GM12878 (cell line): ENCODE data around the gene RPL31. TPM values are rescaled to one million over a fixed set of nuclear protein-coding genes. Genes with fewer than 3 reads are reported as not detected.

Experiments used
- ATAC-seq: fragments of 200-7000 bp; cut with Tn5 transposase; 3 replicates; pipeline ENCODE4 v1.9.1; 2020; ENCODE audit warnings: mild to moderate bottlenecking, moderate library complexity
- BruUV-seq: library from RNA; stranded (reverse); fragments of 400-500 nt; replicated peaks from 2 replicates; lab custom pipeline; 2021; lab: Mats Ljungman, UMichigan
- CTCF ChIA-PET: fragments of 300-600 bp; sonication (Branson Sonifier 250); formaldehyde crosslinking; extraction: SDS; loops from one replicate; lab custom pipeline; 2021; ENCODE audit warnings: inconsistent platforms; lab: Yijun Ruan, JAX
- POLR2A ChIA-PET: fragments of 350-600 bp; formaldehyde crosslinking; extraction: SDS; loops from one replicate; lab custom pipeline; 2021; ENCODE audit warnings: inconsistent platforms; lab: Charles Lee
- RAD21 ChIA-PET: fragments of 300-600 bp; sonication (Branson Sonifier 250); formaldehyde crosslinking; loops from one replicate; lab custom pipeline; 2023; ENCODE audit warnings: antibody characterized with exemption; ENCODE audit not compliant: unreplicated experiment; lab: Charles Lee
- SMC1A ChIA-PET: fragments of 300-600 bp; sonication (Branson Sonifier 250); formaldehyde crosslinking; loops from one replicate; lab custom pipeline; 2023; ENCODE audit not compliant: unreplicated experiment, uncharacterized antibody; lab: Charles Lee
- DNase-seq: peaks from one replicate; pipeline ENCODE4 v3.0.0-alpha.2; 2011; ENCODE audit warnings: low read depth, low spot score
- FAIRE-seq: peaks from 3 replicates; lab custom pipeline; 2011; peaks lifted over from hg19 to GRCh38; lab: Jason Lieb, UNC
- H2AFZ ChIP-seq: 2 replicates; pipeline ENCODE4 v1.6.0; 2011; ENCODE audit warnings: low read depth, low read length, control low read depth; ENCODE audit not compliant: control insufficient read depth
- H3K27ac ChIP-seq: 2 replicates; pipeline ENCODE4 v1.5.1; 2011; ENCODE audit warnings: control low read depth; ENCODE audit not compliant: control insufficient read depth, insufficient read depth
- H3K27me3 ChIP-seq, 2 experiments: replicated peaks in 1 of 2; 2 replicates each; pipeline versions ENCODE4 v1.6.0 to v1.6.1; 2011; ENCODE audit warnings: low read length in 1 of 2; ENCODE audit not compliant: control insufficient read depth in 2 of 2, insufficient read depth in 2 of 2
- H3K36me3 ChIP-seq, 2 experiments: 2 replicates each; pipeline ENCODE4 v1.5.1; 2011; ENCODE audit warnings: low read length in 1 of 2; ENCODE audit not compliant: control insufficient read depth in 2 of 2, insufficient read depth in 2 of 2
- H3K4me1 ChIP-seq: 2 replicates; pipeline ENCODE4 v1.6.1; 2011; ENCODE audit warnings: mild to moderate bottlenecking, low read length, moderate library complexity, mixed read lengths; ENCODE audit not compliant: control insufficient read depth, insufficient read depth
- H3K4me2 ChIP-seq: 2 replicates; pipeline ENCODE4 v1.6.0; 2011; ENCODE audit warnings: control low read depth; ENCODE audit not compliant: control insufficient read depth, insufficient read depth
- H3K4me3 ChIP-seq: fragments of 200-600 bp; sonication (generic); 2 replicates; pipeline ENCODE4 v1.5.1; 2016
- H3K79me2 ChIP-seq: 2 replicates; pipeline ENCODE4 v1.6.0; 2011; ENCODE audit warnings: low read length; ENCODE audit not compliant: control insufficient read depth, insufficient read depth
- H3K9ac ChIP-seq: 2 replicates; pipeline ENCODE4 v1.8.0; 2011; ENCODE audit warnings: low read length, control low read depth, mixed read lengths; ENCODE audit not compliant: control insufficient read depth, insufficient read depth
- H3K9me3 ChIP-seq: replicated peaks from 3 replicates; pipeline ENCODE4 v1.5.1; 2011; ENCODE audit warnings: mild to moderate bottlenecking, low read length; ENCODE audit not compliant: control insufficient read depth, insufficient read depth
- H4K20me1 ChIP-seq: 2 replicates; pipeline ENCODE4 v1.6.0; 2011; ENCODE audit not compliant: control insufficient read depth, insufficient read depth
- BHLHE40 ChIP-seq, 2 experiments: fragments of 450-650 bp in 1 of 2; IDR thresholded peaks; 2 replicates each; pipeline ENCODE4 v1.6.1; 2011 to 2017; ENCODE audit warnings: low read depth in 2 of 2, borderline replicate concordance in 1 of 2, improper control_type of control experiment in 1 of 2, low read length in 1 of 2, mild to moderate bottlenecking in 1 of 2
- BMI1 ChIP-seq: fragments of 450-650 bp; IDR thresholded peaks from 2 replicates; pipeline ENCODE4 v1.6.1; 2016; ENCODE audit warnings: mild to moderate bottlenecking, moderate library complexity, borderline replicate concordance
- BRCA1 ChIP-seq: IDR thresholded peaks from 2 replicates; pipeline ENCODE4 v1.6.1; 2011; ENCODE audit warnings: low read depth, low read length, improper control_type of control experiment
- CEBPB ChIP-seq, 2 experiments: fragments of 150-350 bp in 1 of 2; IDR thresholded peaks; 2 replicates each; pipeline ENCODE4 v1.6.1; 2012 to 2014; ENCODE audit warnings: low read depth in 2 of 2, low read length in 2 of 2, borderline replicate concordance in 1 of 2, inconsistent platforms in 1 of 2
- CHD2 ChIP-seq: IDR thresholded peaks from 2 replicates; pipeline ENCODE4 v1.6.1; 2011; ENCODE audit warnings: low read depth, low read length, improper control_type of control experiment, borderline replicate concordance
- CREB1 ChIP-seq: IDR thresholded peaks from 2 replicates; pipeline ENCODE4 v1.6.1; 2012; ENCODE audit warnings: low read depth, mild to moderate bottlenecking, inconsistent platforms
- GABPA ChIP-seq: IDR thresholded peaks from 2 replicates; pipeline ENCODE4 v1.6.1; 2014; ENCODE audit warnings: antibody characterized with exemption, low read depth, mild to moderate bottlenecking, inconsistent platforms
- HDAC2 ChIP-seq: fragments of 200-600 bp; sonication (generic); IDR thresholded peaks from 2 replicates; pipeline ENCODE4 v1.6.1; 2017
- MAX ChIP-seq: IDR thresholded peaks from 2 replicates; pipeline ENCODE4 v1.6.1; 2012; ENCODE audit warnings: low read depth, low read length, improper control_type of control experiment
- NFYA ChIP-seq: IDR thresholded peaks from 2 replicates; pipeline ENCODE4 v1.6.1; 2011; ENCODE audit warnings: low read depth, mild to moderate bottlenecking, low read length, improper control_type of control experiment, borderline replicate concordance
- NR2C2 ChIP-seq: IDR thresholded peaks from 2 replicates; pipeline ENCODE4 v1.6.1; 2011; ENCODE audit warnings: borderline replicate concordance, low read depth; ENCODE audit not compliant: control insufficient read depth, insufficient read length
- POU2F2 ChIP-seq: IDR thresholded peaks from 3 replicates; pipeline ENCODE4 v1.6.1; 2011; ENCODE audit warnings: low read depth, mild to moderate bottlenecking, low read length, borderline replicate concordance
- RUNX3 ChIP-seq: IDR thresholded peaks from 2 replicates; pipeline ENCODE4 v1.6.1; 2012; ENCODE audit warnings: low read length, inconsistent platforms
- TCF7 ChIP-seq: IDR thresholded peaks from 2 replicates; pipeline ENCODE4 v1.6.1; 2014; ENCODE audit warnings: antibody characterized with exemption, borderline replicate concordance
- USF1 ChIP-seq: IDR thresholded peaks from 2 replicates; pipeline ENCODE4 v1.6.1; 2011; ENCODE audit warnings: borderline replicate concordance, low read depth, mild to moderate bottlenecking, moderate library complexity, mixed read lengths, low read length; ENCODE audit not compliant: insufficient read depth; ENCODE audit errors: extremely low read length
- WRNIP1 ChIP-seq: IDR thresholded peaks from 2 replicates; pipeline ENCODE4 v1.6.1; 2011; ENCODE audit warnings: low read depth, low read length, improper control_type of control experiment, borderline replicate concordance
- WGBS: methylation state at CpG from one replicate; pipeline ENCODE4 v1.1.6; 2016; ENCODE audit warnings: low lambda C conversion rate; ENCODE audit not compliant: insufficient replicate concordance, insufficient coverage; ENCODE audit errors: missing lambda C conversion rate; 5-methylcytosine and 5-hydroxymethylcytosine counted together
- in situ Hi-C: fragments of 300-500 bp; cut with MboI; formaldehyde crosslinking; loops from 9 replicates; pipeline ENCODE4 v1.14.3; 2018; ENCODE audit warnings: mixed read lengths
- intact Hi-C: fragments of 100-400 bp; cut with micrococcal nuclease; formaldehyde crosslinking; loops from one replicate; pipeline ENCODE4 v1.14.2; 2022; ENCODE audit not compliant: unreplicated experiment
- polyA plus RNA-seq, 11 experiments: library from polyadenylated mRNA; depleted of rRNA in 4 of 11; unstranded in 6 of 11; stranded (reverse) in 5 of 11; fragments of >200 nt; fragmentation: Nextera tagmentation in 4 of 11; fragmentation: Illumina TruSeq in 1 of 11; extraction: Ambion mirVana in 4 of 11; extraction: Trizol in 1 of 11; gene quantifications; 1 replicate in 1 of 11; 2 replicates in 10 of 11; pipeline versions ENCODE4 v1.2.1 to v1.2.3, GENCODE V29; 2011 to 2016; ENCODE audit warnings: inconsistent platforms in 2 of 11, missing spikeins in 2 of 11, low read depth in 1 of 11
- total RNA-seq, 4 experiments: library from RNA; depleted of rRNA in 3 of 4; stranded (reverse); fragments of >200 nt in 3 of 4; fragmentation: Illumina TruSeq in 1 of 4; extraction: Trizol in 1 of 4; gene quantifications; 2 replicates each; pipeline versions ENCODE4 v1.2.1 to v1.2.3, GENCODE V29; 2013 to 2021

RPL31 gene
- total and polyA plus RNA-seq, 10 of the 15 experiments (the other 5 are each of a cell fraction or from before 2014, with no cell fraction given), result 1,643 to 8,551 (median 2,208) TPM

- in situ Hi-C loops, result no loop called here
- Histone ChIP-seq H3K27me3 (no peaks in the 10 kb centered on the region), H3K9me3 (no peaks in the 10 kb centered on the region), H3K9ac (no peak overlapping the region), H3K4me1 (no peaks in the 10 kb centered on the region), H3K4me3 (no peak overlapping the region), H2AFZ (no peak overlapping the region), H3K27ac (no peak overlapping the region), H3K36me3 (no peaks in the 10 kb centered on the region; a peak in 1 of 4 replicates), H3K4me2 (no peak overlapping the region), H4K20me1 (no peaks in the 10 kb centered on the region), H3K79me2 (no peaks in the 10 kb centered on the region)
- ChIA-PET SMC1A (no interaction called here), POLR2A (interaction anchor here (0.7 kb wide), 1 partner anchor 12 kb away, joined by 3 read pairs; no protein-coding TSS in a partner anchor), CTCF (interaction anchor here (1.6 kb wide), 1 partner anchor 11 kb away, joined by 4 read pairs; no protein-coding TSS in a partner anchor), RAD21 (no interaction called here)
- WGBS, result 94% methylated on average over 6 of the region's 6 CpGs
- ATAC-seq (no peak), FAIRE-seq (peak; percentile 13), DNase-seq (no peak)
- no TSS peak for BruUV-seq
- intact Hi-C loops, result no loop called here
- no peak for TF ChIP-seq HDAC2
- TF ChIP-seq TCF7, result no peak
- TF ChIP-seq BHLHE40 (IDR thresholded peaks at IDR 0.05; ENCODE audit: borderline replicate concordance in 1 of 2, low read depth in 2 of 2, low read length in 1 of 2), result no peak
- TF ChIP-seq RUNX3, result peak; percentile 24; the same call in 1 of the 2 replicates
These were observed 21.4 kb downstream of the RPL31 start for GRCh38 chr2:101023327-101024107.

- FAIRE-seq (no peak), DNase-seq (no peak), ATAC-seq (no peak)
- ChIA-PET CTCF (interaction anchor here (0.6 to 1.2 kb wide), 3 partner anchors 13 to 127 kb away, joined by 3 to 4 read pairs (median 4); no protein-coding TSS in a partner anchor), SMC1A (interaction anchor here (2.0 kb wide), 1 partner anchor 13 kb away, joined by 4 read pairs; no protein-coding TSS in a partner anchor), POLR2A (no interaction called here), RAD21 (no interaction called here)
- 97% methylated on average over 6 of the region's 6 CpGs for WGBS
- in situ Hi-C loops, result no loop called here
- no peaks in the 10 kb centered on the region for H4K20me1 ChIP-seq
- H3K9ac ChIP-seq, result no peak overlapping the region
- no TSS peak for BruUV-seq
- H3K27ac ChIP-seq, result no peak overlapping the region
- no peaks in the 10 kb centered on the region for H3K27me3 ChIP-seq
- H3K4me3 ChIP-seq, result no peak overlapping the region
- no peak overlapping the region for H3K4me2 ChIP-seq
- no peaks in the 10 kb centered on the region for H3K9me3 ChIP-seq
- H3K4me1 ChIP-seq, result no peaks in the 10 kb centered on the region
- no peaks in the 10 kb centered on the region; a peak in 1 of 4 replicates for H3K36me3 ChIP-seq
- H2AFZ ChIP-seq, result no peak overlapping the region
- intact Hi-C loops, result no loop called here
- H3K79me2 ChIP-seq, result no peaks in the 10 kb centered on the region
- TF ChIP-seq USF1, result no peak
- TF ChIP-seq BMI1, result no peak
- no peak for TF ChIP-seq POU2F2
- no peak for TF ChIP-seq CREB1
- TF ChIP-seq MAX, result no peak
- TF ChIP-seq CHD2, result no peak
- TF ChIP-seq BRCA1, result no peak
- TF ChIP-seq WRNIP1, result no peak
- no peak for TF ChIP-seq NFYA
- TF ChIP-seq CEBPB (IDR thresholded peaks at IDR 0.05; ENCODE audit: borderline replicate concordance in 1 of 2, low read depth in 2 of 2, low read length in 2 of 2), result no peak
- TF ChIP-seq GABPA, result no peak
- TF ChIP-seq NR2C2, result no peak
These were observed 23.5 kb downstream of the RPL31 start for GRCh38 chr2:101025561-101025960.
